CD4-positive, alpha-beta T cell (primary cell): ENCODE results near the gene THRB. TPM values are rescaled to one million over a fixed set of nuclear protein-coding genes. Genes with fewer than 3 reads are reported as not detected.
"Not testable (repeated sequence)": the region's sequence is repeated elsewhere in the genome, so short reads cannot be mapped to it uniquely, and the experiment has no call there.

Source experiments
- ATAC-seq: fragments of 200-7000 bp; cut with Tn5 transposase; one replicate; pipeline ENCODE4 v1.10.0; 2022; ENCODE audit warnings: mild to moderate bottlenecking; ENCODE audit not compliant: poor library complexity
- CTCF ChIA-PET: fragments of 350-600 bp; sonication (Branson Sonifier 250); formaldehyde crosslinking; loops from one replicate; lab custom pipeline; 2021; ENCODE audit warnings: antibody characterized with exemption, inconsistent platforms; lab: Charles Lee
- POLR2A ChIA-PET: fragments of 350-600 bp; sonication (Branson Sonifier 250); formaldehyde crosslinking; loops from one replicate; lab custom pipeline; 2021; ENCODE audit warnings: antibody characterized with exemption, inconsistent platforms; lab: Charles Lee
- DNase-seq, 14 experiments: peaks; one replicate each; pipeline ENCODE4 v3.0.0-alpha.2; 2013 to 2020; ENCODE audit warnings: mixed read lengths in 2 of 14
- H3K27ac ChIP-seq, 2 donors: one replicate each; pipeline versions ENCODE4 v1.5.1 to v1.7.0; 2013; ENCODE audit warnings: low read length in 2 of 2, low read depth in 1 of 2, mild to moderate bottlenecking in 1 of 2
- H3K27me3 ChIP-seq, 2 experiments: 1 replicate in 1 of 2; 2 replicates in 1 of 2; pipeline versions ENCODE4 v1.6.1 to v1.7.0; 2013; ENCODE audit warnings: low read length in 2 of 2, control low read depth in 1 of 2, mild to moderate bottlenecking in 1 of 2, moderate library complexity in 1 of 2; ENCODE audit not compliant: insufficient read depth in 2 of 2, control insufficient read depth in 1 of 2
- H3K36me3 ChIP-seq: one replicate; pipeline ENCODE4 v1.6.1; 2013; ENCODE audit warnings: low read length, control low read depth; ENCODE audit not compliant: insufficient read depth
- H3K4me1 ChIP-seq: one replicate; pipeline ENCODE4 v1.6.1; 2013; ENCODE audit warnings: low read length, control low read depth; ENCODE audit not compliant: insufficient read depth
- H3K4me3 ChIP-seq: one replicate; pipeline ENCODE4 v1.5.1; 2013; ENCODE audit warnings: mild to moderate bottlenecking, low read length, moderate library complexity
- H3K9me3 ChIP-seq, 2 experiments: 1 replicate in 1 of 2; 2 replicates in 1 of 2; pipeline versions ENCODE4 v1.6.1 to v1.7.0; 2013; ENCODE audit warnings: low read length in 2 of 2, mild to moderate bottlenecking in 2 of 2, control low read depth in 1 of 2, moderate library complexity in 1 of 2; ENCODE audit not compliant: control insufficient read depth in 1 of 2, insufficient read depth in 1 of 2
- H3K27ac Mint-ChIP-seq: one replicate; pipeline ENCODE4 v1.8.0; 2020; ENCODE audit warnings: mixed read lengths
- H3K27me3 Mint-ChIP-seq: one replicate; pipeline ENCODE4 v1.8.0; 2021; ENCODE audit warnings: mixed read lengths
- H3K36me3 Mint-ChIP-seq: one replicate; pipeline ENCODE4 v1.8.0; 2021; ENCODE audit warnings: low read depth, mixed read lengths
- H3K4me1 Mint-ChIP-seq: one replicate; pipeline ENCODE4 v1.8.0; 2021; ENCODE audit warnings: low read depth, mixed read lengths
- H3K4me3 Mint-ChIP-seq: one replicate; pipeline ENCODE4 v1.8.0; 2020; ENCODE audit warnings: mild to moderate bottlenecking, mixed read lengths
- H3K9me3 Mint-ChIP-seq: one replicate; pipeline ENCODE4 v1.8.0; 2020; ENCODE audit warnings: mixed read lengths
- CTCF ChIP-seq: fragments of 200-600 bp; IDR thresholded peaks from one replicate; pipeline ENCODE4 v1.8.0; 2022; ENCODE audit warnings: antibody characterized with exemption, mild to moderate bottlenecking
- intact Hi-C, 2 experiments: fragments of 100-400 bp; cut with DNase I in 1 of 2; cut with micrococcal nuclease in 1 of 2; formaldehyde crosslinking; loops; one replicate each; pipeline versions ENCODE4 v1.15.1 to v1.9.0; 2023 to 2025; cut with DNase I, micrococcal nuclease
- total RNA-seq, 174 experiments: library from RNA in 2 of 174; stranded (reverse) in 2 of 174; gene quantifications; one replicate each; pipeline ENCODE4 v1.2.3 and lab custom pipeline; 2021 to 2026

THRB gene
- total RNA-seq, 2 experiments from 2014 or later = not detected

GRCh38 chr3:24096695-24097290 is 397.9 kb downstream of the THRB start:
- Mint-ChIP-seq H3K9me3 (peaks cover 2% of the 10 kb centered on the region), H3K27me3 (peaks cover 11% of the 10 kb centered on the region), H3K4me1 (no peaks in the 10 kb centered on the region), H3K4me3 (no peak overlapping the region), H3K36me3 (no peaks in the 10 kb centered on the region), H3K27ac (no peak overlapping the region)
- ATAC-seq (no peak), DNase-seq (no peak)
- ChIA-PET POLR2A (interaction anchor here (0.6 kb wide), 1 partner anchor 176 kb away, joined by 3 read pairs; no protein-coding TSS in a partner anchor), CTCF (no interaction called here)
- Histone ChIP-seq H3K27me3 (no peaks in the 10 kb centered on the region), H3K27ac (no peak overlapping the region), H3K4me1 (no peaks in the 10 kb centered on the region), H3K9me3 (peaks cover 0 to 3% of the 10 kb centered on the region in 2 experiments), H3K36me3 (no peaks in the 10 kb centered on the region), H3K4me3 (no peak overlapping the region)
- intact Hi-C loops = no loop called here
- TF ChIP-seq CTCF = no peak

GRCh38 chr3:24096271-24096670 is 398.4 kb downstream of the THRB start:
- POLR2A ChIA-PET = interaction anchor here (0.6 kb wide), 1 partner anchor 175 kb away, joined by 3 read pairs; no protein-coding TSS in a partner anchor
- H3K4me1 ChIP-seq = no peaks in the 10 kb centered on the region
- no peaks in the 10 kb centered on the region for H3K36me3 ChIP-seq
- Mint-ChIP-seq H3K9me3 (peaks cover 2% of the 10 kb centered on the region), H3K27ac (no peak overlapping the region), H3K4me1 (no peaks in the 10 kb centered on the region), H3K4me3 (no peak overlapping the region), H3K27me3 (peaks cover 11% of the 10 kb centered on the region), H3K36me3 (no peaks in the 10 kb centered on the region)
- H3K4me3 ChIP-seq = no peak overlapping the region
- H3K27me3 ChIP-seq = no peaks in the 10 kb centered on the region
- CTCF ChIA-PET = no interaction called here
- intact Hi-C loops = no loop called here
- no peak overlapping the region for H3K27ac ChIP-seq
- peaks cover 0 to 3% of the 10 kb centered on the region in 2 experiments for H3K9me3 ChIP-seq
- no peak for DNase-seq
- no peak for TF ChIP-seq CTCF
- ATAC-seq = no peak

- H3K36me3 Mint-ChIP-seq, H3K36me3 ChIP-seq, H3K27me3 ChIP-seq, H3K27ac ChIP-seq, H3K9me3 ChIP-seq, H3K4me1 ChIP-seq, intact Hi-C loops, H3K4me1 Mint-ChIP-seq, H3K4me3 ChIP-seq, H3K27ac Mint-ChIP-seq, H3K9me3 Mint-ChIP-seq, DNase-seq, H3K4me3 Mint-ChIP-seq, ATAC-seq, POLR2A ChIA-PET: not testable (repeated sequence)
- CTCF ChIA-PET = interaction anchor here (0.7 kb wide), 1 partner anchor 632 kb away, joined by 3 read pairs; no protein-coding TSS in a partner anchor
- H3K27me3 Mint-ChIP-seq = peaks cover 11% of the 10 kb centered on the region
Observed at GRCh38 chr3:24094818-24095217, 399.8 kb downstream of the THRB start.

- intact Hi-C loops = no loop called here
- CTCF ChIA-PET = no interaction called here
- DNase-seq (no peak), ATAC-seq (no peak)
- no peak overlapping the region for H3K4me3 ChIP-seq
- no peak for TF ChIP-seq CTCF
- peaks cover 6% of the 10 kb centered on the region for H3K27me3 Mint-ChIP-seq
- H3K27ac Mint-ChIP-seq = no peak overlapping the region
- POLR2A ChIA-PET = no interaction called here
- no peak overlapping the region for H3K4me3 Mint-ChIP-seq
- no peaks in the 10 kb centered on the region for H3K36me3 ChIP-seq
- H3K9me3 ChIP-seq = no peaks in the 10 kb centered on the region
- H3K27ac ChIP-seq = no peak overlapping the region
- no peaks in the 10 kb centered on the region for H3K9me3 Mint-ChIP-seq
- H3K4me1 ChIP-seq = no peaks in the 10 kb centered on the region
- H3K36me3 Mint-ChIP-seq = no peaks in the 10 kb centered on the region
- no peaks in the 10 kb centered on the region for H3K4me1 Mint-ChIP-seq
- peaks cover 0 to 4% of the 10 kb centered on the region in 2 experiments for H3K27me3 ChIP-seq
Observed at GRCh38 chr3:24088782-24089181, 405.9 kb downstream of the THRB start.
